ENCODE data around the gene NANOS1.

DNA sequence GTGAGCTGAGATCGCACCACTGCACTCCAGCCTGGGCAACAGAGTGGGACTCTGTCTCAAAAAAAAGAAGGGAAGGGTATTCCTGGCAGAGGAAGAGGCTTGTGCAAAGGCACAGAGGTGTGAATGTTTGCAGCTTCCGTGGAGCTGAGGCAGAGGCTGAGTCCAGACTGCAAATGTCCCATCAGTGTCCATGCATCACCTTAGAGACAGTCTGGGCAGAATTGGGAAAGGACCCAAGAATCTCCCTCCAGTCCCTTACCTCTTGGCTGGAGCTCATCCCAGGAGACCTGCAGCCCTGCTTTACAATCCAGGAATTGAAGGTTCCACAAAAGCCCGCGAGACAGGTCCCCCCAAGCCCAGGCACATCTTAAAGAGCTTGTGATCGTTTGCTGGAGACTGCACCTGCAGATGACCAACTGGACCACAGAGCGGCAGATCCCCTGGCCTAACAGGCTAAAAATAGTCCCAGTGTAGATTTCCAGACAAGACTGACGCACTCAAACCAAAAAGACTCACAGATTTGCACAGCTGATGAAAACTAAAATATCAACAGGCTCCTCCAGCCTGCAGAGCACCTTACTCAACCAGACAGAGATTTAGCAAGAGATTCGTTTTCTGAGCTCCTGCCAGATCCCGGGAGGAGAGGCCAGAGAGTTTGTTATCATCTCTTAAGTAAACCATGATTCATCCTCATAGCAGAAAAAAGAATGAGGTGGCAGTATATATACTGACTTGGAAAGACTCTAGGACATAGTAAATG lies 22.9 kb upstream of the NANOS1 start:
- TF ChIP-seq, protein P1, sequence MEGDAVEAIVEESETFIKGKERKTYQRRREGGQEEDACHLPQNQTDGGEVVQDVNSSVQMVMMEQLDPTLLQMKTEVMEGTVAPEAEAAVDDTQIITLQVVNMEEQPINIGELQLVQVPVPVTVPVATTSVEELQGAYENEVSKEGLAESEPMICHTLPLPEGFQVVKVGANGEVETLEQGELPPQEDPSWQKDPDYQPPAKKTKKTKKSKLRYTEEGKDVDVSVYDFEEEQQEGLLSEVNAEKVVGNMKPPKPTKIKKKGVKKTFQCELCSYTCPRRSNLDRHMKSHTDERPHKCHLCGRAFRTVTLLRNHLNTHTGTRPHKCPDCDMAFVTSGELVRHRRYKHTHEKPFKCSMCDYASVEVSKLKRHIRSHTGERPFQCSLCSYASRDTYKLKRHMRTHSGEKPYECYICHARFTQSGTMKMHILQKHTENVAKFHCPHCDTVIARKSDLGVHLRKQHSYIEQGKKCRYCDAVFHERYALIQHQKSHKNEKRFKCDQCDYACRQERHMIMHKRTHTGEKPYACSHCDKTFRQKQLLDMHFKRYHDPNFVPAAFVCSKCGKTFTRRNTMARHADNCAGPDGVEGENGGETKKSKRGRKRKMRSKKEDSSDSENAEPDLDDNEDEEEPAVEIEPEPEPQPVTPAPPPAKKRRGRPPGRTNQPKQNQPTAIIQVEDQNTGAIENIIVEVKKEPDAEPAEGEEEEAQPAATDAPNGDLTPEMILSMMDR (IDR thresholded peaks at IDR 0.05; ENCODE audit: low read depth, low read length): no peak
- TF ChIP-seq EZH2phosphoT487 (IDR thresholded peaks at IDR 0.05; ENCODE audit: low read depth): no peak
